Kidney epithelial cell (primary cell): ENCODE data around the gene ZDHHC3. TPM values are rescaled to one million over a fixed set of nuclear protein-coding genes. Genes with fewer than 3 reads are reported as not detected.

ENCODE experiments used
- DNase-seq: peaks from one replicate; pipeline ENCODE4 v3.0.0-alpha.2; 2010; ENCODE audit warnings: low read depth
- H3K27me3 ChIP-seq: 2 replicates; pipeline ENCODE4 v1.6.0; 2011; ENCODE audit warnings: low read length; ENCODE audit not compliant: control insufficient read depth, insufficient read depth
- H3K36me3 ChIP-seq: 2 replicates; pipeline ENCODE4 v1.5.1; 2011; ENCODE audit warnings: low read length; ENCODE audit not compliant: control insufficient read depth, insufficient read depth
- H3K4me3 ChIP-seq: 2 replicates; pipeline ENCODE4 v1.5.1; 2011; ENCODE audit warnings: low read depth, mild to moderate bottlenecking, control low read depth, low read length
- CTCF ChIP-seq: IDR thresholded peaks from 2 replicates; pipeline ENCODE4 v1.5.1; 2011; ENCODE audit warnings: mild to moderate bottlenecking, moderate library complexity, low read length, control low read depth, inconsistent platforms; ENCODE audit not compliant: insufficient read depth, poor library complexity, severe bottlenecking
- total RNA-seq: library from RNA; depleted of rRNA; stranded (reverse); fragments of >200 nt; gene quantifications from 2 replicates; pipeline ENCODE4 v1.2.3, GENCODE V29; 2015

ZDHHC3 gene
- total RNA-seq, 1 donor from 2014 or later, result 68.3 TPM

- no peak for TF ChIP-seq CTCF
- Histone ChIP-seq H3K27me3 (no peaks in the 10 kb centered on the region), H3K36me3 (peaks cover 1% of the 10 kb centered on the region), H3K4me3 (no peak overlapping the region)
- DNase-seq, result no peak
Measured at GRCh38 chr3:44875596-44875995, 100.4 kb downstream of the ZDHHC3 start.

Other genes with a start within 250 kb of the ZDHHC3 start
- gene ZNF501, start 246.5 kb downstream of the ZDHHC3 start, total RNA-seq, result 6.3 and 6.9 TPM in 2 replicates
- gene KIAA1143, start 214.6 kb downstream of the ZDHHC3 start, total RNA-seq, result 18.8 and 20.6 TPM in 2 replicates
- gene KIF15, start 214.4 kb downstream of the ZDHHC3 start, total RNA-seq, result 2.2 and 6.9 TPM in 2 replicates
- 12.9 and 17.2 TPM in 2 replicates for gene TMEM42, start 114.3 kb downstream of the ZDHHC3 start, total RNA-seq
- gene TGM4, start 101.6 kb downstream of the ZDHHC3 start, total RNA-seq, result not detected in 2 replicates
- 41.3 and 64.8 TPM in 2 replicates for gene EXOSC7, start 70 bp upstream of the ZDHHC3 start, total RNA-seq
- gene CLEC3B, start 50.1 kb upstream of the ZDHHC3 start, total RNA-seq, result not detected in 2 replicates
- gene CDCP1, start 170.2 kb upstream of the ZDHHC3 start, total RNA-seq, result 82.0 and 92.1 TPM in 2 replicates